Measurements from ENCODE around the gene QRSL1.

- TF ChIP-seq CTCF (IDR thresholded peaks at IDR 0.05 in 4 of 5, conservative IDR thresholded peaks at IDR 0.05 in 1 of 5) (no peak), POLR2A (IDR thresholded peaks at IDR 0.05) (peak; percentile 41 to 54)
Observed at GRCh38 chr6:106629103-106629858, at the start of gene QRSL1, which contains the start of gene RTN4IP1.
